HepG2 (cell line): ENCODE measurements around the gene RNPC3. TPM values are rescaled to one million over a fixed set of nuclear protein-coding genes. Genes with fewer than 3 reads are reported as not detected.
"Not testable (repeated sequence)": the region's sequence is repeated elsewhere in the genome, so short reads cannot be mapped to it uniquely, and the experiment has no call there.

Experiments
- ATAC-seq: fragments of 200-7000 bp; cut with Tn5 transposase; 3 replicates; pipeline ENCODE4 v1.9.1; 2020; ENCODE audit warnings: mild to moderate bottlenecking, moderate library complexity
- BruUV-seq: library from RNA; stranded (reverse); fragments of 400-500 nt; replicated peaks from 2 replicates; lab custom pipeline; 2021; lab: Mats Ljungman, UMichigan
- CTCF ChIA-PET: fragments of 300-600 bp; formaldehyde crosslinking; extraction: SDS; loops from one replicate; lab custom pipeline; 2021; ENCODE audit warnings: low total read pairs, inconsistent platforms, low intra/inter-chr PET ratio; lab: Yijun Ruan, JAX
- POLR2A ChIA-PET: fragments of 350-600 bp; sonication (Branson Sonifier 250); formaldehyde crosslinking; loops from one replicate; lab custom pipeline; 2020; ENCODE audit warnings: antibody characterized with exemption, inconsistent platforms; lab: Yijun Ruan, JAX
- DNase-seq: peaks from one replicate; pipeline ENCODE4 v3.0.0-alpha.2; 2015; ENCODE audit warnings: low spot score
- FAIRE-seq: peaks from 3 replicates; lab custom pipeline; 2011; peaks lifted over from hg19 to GRCh38; lab: Jason Lieb, UNC
- H2AFZ ChIP-seq: one replicate; pipeline ENCODE4 v1.6.1; 2011; ENCODE audit warnings: low read length, inconsistent platforms
- H3K27ac ChIP-seq: fragments of 300-600 bp; 3 replicates; pipeline ENCODE4 v1.8.0; 2011; ENCODE audit warnings: mixed run types, mild to moderate bottlenecking, mixed read lengths, low read length, inconsistent platforms; ENCODE audit not compliant: insufficient read depth; ENCODE audit errors: extremely low read length
- H3K27me3 ChIP-seq, 2 experiments: fragments of 200-600 bp in 1 of 2; 2 replicates in 1 of 2; 3 replicates in 1 of 2; pipeline versions ENCODE4 v1.6.0 to v1.8.0; 2011; ENCODE audit warnings: low read length in 2 of 2, mild to moderate bottlenecking in 2 of 2, moderate library complexity in 2 of 2, inconsistent platforms in 1 of 2; ENCODE audit not compliant: insufficient read depth in 2 of 2, control insufficient read depth in 1 of 2
- H3K36me3 ChIP-seq, 2 experiments: fragments of 200-600 bp in 1 of 2; replicated peaks in 1 of 2; 2 replicates in 1 of 2; 3 replicates in 1 of 2; pipeline versions ENCODE4 v1.5.1 to v1.8.0; 2011; ENCODE audit warnings: low read length in 2 of 2, inconsistent platforms in 1 of 2; ENCODE audit not compliant: insufficient read depth in 2 of 2, control insufficient read depth in 1 of 2
- H3K4me1 ChIP-seq: 2 replicates; pipeline ENCODE4 v1.5.1; 2012; ENCODE audit warnings: low read length, inconsistent platforms; ENCODE audit not compliant: insufficient read depth
- H3K4me2 ChIP-seq: 2 replicates; pipeline ENCODE4 v1.6.0; 2011; ENCODE audit warnings: low read depth, low read length, inconsistent platforms
- H3K4me3 ChIP-seq, 3 experiments: fragments of 200-600 bp in 1 of 3; sonication (generic), shearing (Covaris generic) in 1 of 3; replicated peaks in 1 of 3; 2 replicates each; pipeline ENCODE4 v1.5.1; 2011 to 2016; ENCODE audit warnings: low read length in 3 of 3, inconsistent platforms in 2 of 3, low read depth in 2 of 3, mild to moderate bottlenecking in 2 of 3, control low read depth in 1 of 3, mixed read lengths in 1 of 3; ENCODE audit not compliant: insufficient read depth in 1 of 3
- H3K79me2 ChIP-seq: one replicate; pipeline ENCODE4 v1.6.1; 2011; ENCODE audit warnings: low read length, inconsistent platforms; ENCODE audit not compliant: insufficient read depth
- H3K9ac ChIP-seq: 2 replicates; pipeline ENCODE4 v1.6.0; 2011; ENCODE audit warnings: mild to moderate bottlenecking, low read depth, low read length, inconsistent platforms; ENCODE audit not compliant: insufficient read depth
- H3K9me3 ChIP-seq: 2 replicates; pipeline ENCODE4 v1.5.1; 2012; ENCODE audit warnings: mild to moderate bottlenecking, low read length
- H4K20me1 ChIP-seq: 2 replicates; pipeline ENCODE4 v1.6.0; 2011; ENCODE audit warnings: inconsistent platforms, mild to moderate bottlenecking, low read length, moderate library complexity; ENCODE audit not compliant: insufficient read depth
- CC2D1A ChIP-seq: sonication (generic); formaldehyde crosslinking; IDR thresholded peaks from 2 replicates; pipeline ENCODE4 v1.8.1; 2023; ENCODE audit warnings: mild to moderate bottlenecking, missing genetic modification reagents
- CENPBD1 ChIP-seq: sonication (generic); formaldehyde crosslinking; IDR thresholded peaks from 2 replicates; pipeline ENCODE4 v1.8.0; 2022; ENCODE audit warnings: missing genetic modification reagents, low read depth, mild to moderate bottlenecking, borderline replicate concordance
- EZH2 ChIP-seq: conservative IDR thresholded peaks from 2 replicates; pipeline ENCODE4 v1.6.1; 2012; ENCODE audit warnings: mild to moderate bottlenecking, low read depth, low read length, moderate library complexity
- HMGXB3 ChIP-seq: sonication (generic); formaldehyde crosslinking; IDR thresholded peaks from 2 replicates; pipeline ENCODE4 v1.4.0; 2020; ENCODE audit warnings: missing genetic modification reagents, borderline replicate concordance
- HOMEZ ChIP-seq: IDR thresholded peaks from 2 replicates; pipeline ENCODE4 v1.6.1; 2016; ENCODE audit warnings: low read depth
- MIXL1 ChIP-seq: IDR thresholded peaks from 2 replicates; pipeline ENCODE4 v1.6.1; 2016
- PITX1 ChIP-seq: sonication (generic); formaldehyde crosslinking; IDR thresholded peaks from 2 replicates; pipeline ENCODE4 v1.5.1; 2020; ENCODE audit warnings: mild to moderate bottlenecking, missing genetic modification reagents
- ZNF382 ChIP-seq: sonication (generic); formaldehyde crosslinking; IDR thresholded peaks from 2 replicates; pipeline ENCODE4 v1.5.0; 2020; ENCODE audit warnings: missing genetic modification reagents, mild to moderate bottlenecking, borderline replicate concordance
- WGBS: methylation state at CpG from one replicate; pipeline ENCODE4 v1.1.6; 2017; ENCODE audit warnings: low lambda C conversion rate; 5-methylcytosine and 5-hydroxymethylcytosine counted together
- in situ Hi-C: cut with HindIII; loops from 2 replicates; pipeline ENCODE4 v1.10.0; 2017; ENCODE audit warnings: low pct_unique_long_range_greater_than_20kb; ENCODE audit not compliant: extremely low pct_ligation_motif_present
- intact Hi-C: fragments of 100-400 bp; cut with micrococcal nuclease; formaldehyde crosslinking; loops from one replicate; pipeline ENCODE4 v1.10.0; 2022; ENCODE audit not compliant: unreplicated experiment
- polyA plus RNA-seq, 8 experiments: library from polyadenylated mRNA; depleted of rRNA in 3 of 8; stranded (reverse) in 7 of 8; unstranded in 1 of 8; fragments of >200 nt; fragmentation: Illumina TruSeq in 4 of 8; extraction: Trizol in 4 of 8; gene quantifications; 2 replicates each; pipeline versions ENCODE4 v1.2.1 to v1.2.3, GENCODE V29; 2011 to 2016; ENCODE audit warnings: low read depth in 4 of 8, missing spikeins in 1 of 8, mixed read lengths in 1 of 8; ENCODE audit not compliant: insufficient read depth in 1 of 8
- total RNA-seq, 5 experiments: library from RNA; depleted of rRNA; stranded (reverse); fragments of >200 nt; fragmentation: Illumina TruSeq; extraction: Trizol; gene quantifications; 2 replicates each; pipeline ENCODE4 v1.2.3, GENCODE V29; 2016; ENCODE audit warnings: low read depth in 1 of 5

The RNPC3 gene
- total and polyA plus RNA-seq, 2 of the 13 experiments (the other 11 are each of a cell fraction or from before 2014, with no cell fraction given): 9.1 to 22.1 TPM

DNA sequence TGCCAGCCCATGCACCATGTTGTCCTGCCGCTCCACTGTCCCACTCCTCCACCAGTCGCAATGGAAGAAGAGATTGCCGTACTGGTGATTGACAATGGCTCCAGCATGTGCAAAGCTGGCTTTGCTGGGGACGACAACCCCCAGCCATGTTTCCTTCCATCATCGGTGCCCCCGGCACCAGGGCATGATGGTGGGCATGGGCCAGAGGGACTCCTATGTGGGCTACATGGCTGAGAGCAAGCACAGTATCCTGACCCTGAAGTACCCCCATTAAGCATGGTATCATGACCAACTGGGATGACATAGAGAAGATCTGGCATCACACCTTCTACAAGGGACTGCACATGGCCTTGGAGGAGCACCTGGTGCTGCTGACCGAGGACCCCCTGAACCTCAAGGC is 44.0 kb downstream of the RNPC3 start (continued):
- TF ChIP-seq HOMEZ: no peak
- no peak for TF ChIP-seq CENPBD1 (CRISPR knock-in tag)
- no peak for TF ChIP-seq EZH2

- WGBS: 79% methylated on average over 2 of the region's 2 CpGs
- H3K9me3 ChIP-seq, H3K27me3 ChIP-seq, in situ Hi-C loops, H4K20me1 ChIP-seq, ATAC-seq, H3K4me1 ChIP-seq, intact Hi-C loops, FAIRE-seq, H3K4me3 ChIP-seq, DNase-seq, H3K27ac ChIP-seq, POLR2A ChIA-PET, H3K79me2 ChIP-seq, H3K36me3 ChIP-seq, H2AFZ ChIP-seq, BruUV-seq, H3K9ac ChIP-seq, H3K4me2 ChIP-seq, CTCF ChIA-PET: not testable (repeated sequence)
These were observed 45.8 kb downstream of the RNPC3 start, which contains the start of gene AMY2B for GRCh38 chr1:103571289-103571688. Gene AMY2B (plus strand): TSS chr1:103571589. CDS start chr1:103571603, 14 bp downstream.

DNA sequence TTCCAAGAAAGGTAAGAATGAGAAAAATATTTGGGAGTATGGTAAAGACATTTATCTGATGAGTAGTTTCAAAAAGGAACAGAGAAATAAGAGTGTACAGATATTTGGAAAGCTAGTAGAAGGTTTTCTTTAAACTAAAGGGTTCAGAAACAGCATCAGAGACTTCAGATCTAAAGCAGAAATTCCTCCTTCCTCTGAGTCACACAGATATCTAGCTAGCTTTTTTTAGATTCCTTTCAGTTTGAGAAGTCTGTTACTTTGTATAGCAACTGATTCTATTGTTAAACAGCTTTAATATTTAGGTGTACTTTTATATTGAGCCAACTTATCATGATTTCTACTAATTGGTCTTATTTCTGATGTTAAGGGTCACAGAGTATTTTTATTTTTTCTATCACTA is 50.6 kb downstream of the RNPC3 start:
- Histone ChIP-seq H3K9me3 (no peaks in the 10 kb centered on the region), H3K36me3 (no peaks in the 10 kb centered on the region), H3K4me1 (no peaks in the 10 kb centered on the region), H3K79me2 (no peaks in the 10 kb centered on the region), H3K27ac (no peak overlapping the region), H2AFZ (no peak overlapping the region), H3K4me3 (no peak overlapping the region)
- no peak for DNase-seq
- intact Hi-C loops: no loop called here
- CTCF ChIA-PET: no interaction called here
- ATAC-seq: no peak
- FAIRE-seq: no peak
- TF ChIP-seq CC2D1A (CRISPR knock-in tag) (no peak), PITX1 (CRISPR knock-in tag) (no peak), HMGXB3 (no peak), MIXL1 (no peak), ZNF382 (CRISPR knock-in tag) (no peak)
- TF ChIP-seq, all 625 proteins: peak for 0
- POLR2A ChIA-PET: no interaction called here
- BruUV-seq: no TSS peak
- in situ Hi-C loops: no loop called here
- Histone ChIP-seq H4K20me1 (no peaks in the 10 kb centered on the region), H3K9ac (no peak overlapping the region), H3K27me3 (no peaks in the 10 kb centered on the region), H3K4me2 (no peak overlapping the region)
